Activated CD8-positive, alpha-beta T cell treated with anti-CD3 and anti-CD28 coated beads for 36 hours (primary cell): ENCODE measurements around the gene NBPF11. TPM values are rescaled to one million over a fixed set of nuclear protein-coding genes. Genes with fewer than 3 reads are reported as not detected.
"Not testable (repeated sequence)": the region's sequence is repeated elsewhere in the genome, so short reads cannot be mapped to it uniquely, and the experiment has no call there.

Experiments used
- ATAC-seq: fragments of 200-7000 bp; cut with Tn5 transposase; one replicate; pipeline ENCODE4 v1.10.0; 2021; ENCODE audit warnings: mild to moderate bottlenecking, moderate library complexity
- CTCF ChIA-PET: fragments of 350-600 bp; sonication (Branson Sonifier 250); formaldehyde crosslinking; loops from one replicate; lab custom pipeline; 2021; ENCODE audit warnings: antibody characterized with exemption; lab: Charles Lee
- POLR2A ChIA-PET: fragments of 350-600 bp; sonication (Branson Sonifier 250); formaldehyde crosslinking; loops from one replicate; lab custom pipeline; 2021; ENCODE audit warnings: antibody characterized with exemption; lab: Charles Lee
- DNase-seq: peaks from one replicate; pipeline ENCODE4 v3.0.0-alpha.2; 2020
- H3K27ac Mint-ChIP-seq: one replicate; pipeline ENCODE4 v1.8.0; 2021; ENCODE audit warnings: mild to moderate bottlenecking, mixed read lengths
- H3K27me3 Mint-ChIP-seq: one replicate; pipeline ENCODE4 v1.8.0; 2021; ENCODE audit warnings: mixed read lengths
- H3K36me3 Mint-ChIP-seq: one replicate; pipeline ENCODE4 v1.8.0; 2021; ENCODE audit warnings: low read depth, mixed read lengths
- H3K4me1 Mint-ChIP-seq: one replicate; pipeline ENCODE4 v1.8.0; 2021; ENCODE audit warnings: low read depth, mixed read lengths
- H3K4me3 Mint-ChIP-seq: one replicate; pipeline ENCODE4 v1.8.0; 2021; ENCODE audit warnings: mild to moderate bottlenecking, moderate library complexity, mixed read lengths
- H3K9me3 Mint-ChIP-seq: one replicate; pipeline ENCODE4 v1.8.0; 2021; ENCODE audit warnings: mixed read lengths
- intact Hi-C: fragments of 100-400 bp; cut with micrococcal nuclease; formaldehyde crosslinking; loops from one replicate; pipeline ENCODE4 v1.10.0; 2022
- total RNA-seq, 2 experiments: library from RNA; stranded (reverse); gene quantifications; one replicate each; pipeline ENCODE4 v1.2.3, GENCODE V29; 2021

The NBPF11 gene
- total RNA-seq, 2 experiments from 2014 or later, result 5.6 to 7.2 TPM

- H3K27me3 Mint-ChIP-seq, H3K4me1 Mint-ChIP-seq, H3K27ac Mint-ChIP-seq, POLR2A ChIA-PET, H3K9me3 Mint-ChIP-seq, intact Hi-C loops, H3K36me3 Mint-ChIP-seq, DNase-seq, CTCF ChIA-PET, H3K4me3 Mint-ChIP-seq: not testable (repeated sequence)
- peak; percentile 28 for ATAC-seq
Measured at GRCh38 chr1:148078090-148078489, 74.0 kb downstream of the NBPF11 start.

- DNase-seq, H3K4me3 Mint-ChIP-seq, H3K9me3 Mint-ChIP-seq, intact Hi-C loops, H3K27me3 Mint-ChIP-seq, H3K36me3 Mint-ChIP-seq, H3K27ac Mint-ChIP-seq, POLR2A ChIA-PET, H3K4me1 Mint-ChIP-seq, CTCF ChIA-PET: not testable (repeated sequence)
- peak; percentile 47 for ATAC-seq
Measured at GRCh38 chr1:148077458-148077857, 74.6 kb downstream of the NBPF11 start.

- H3K9me3 Mint-ChIP-seq, intact Hi-C loops, DNase-seq, POLR2A ChIA-PET, H3K4me1 Mint-ChIP-seq, H3K27ac Mint-ChIP-seq, H3K36me3 Mint-ChIP-seq, H3K4me3 Mint-ChIP-seq, H3K27me3 Mint-ChIP-seq, CTCF ChIA-PET: not testable (repeated sequence)
- ATAC-seq, result peak; percentile 65
Measured at GRCh38 chr1:148073392-148073791, 78.7 kb downstream of the NBPF11 start.

GRCh38 chr1:148068606-148069005 is 83.5 kb downstream of the NBPF11 start:
- H3K9me3 Mint-ChIP-seq, POLR2A ChIA-PET, H3K27ac Mint-ChIP-seq, H3K36me3 Mint-ChIP-seq, H3K4me3 Mint-ChIP-seq, DNase-seq, H3K4me1 Mint-ChIP-seq, H3K27me3 Mint-ChIP-seq, CTCF ChIA-PET, ATAC-seq, intact Hi-C loops: not testable (repeated sequence)

GRCh38 chr1:148068201-148068600 is 83.9 kb downstream of the NBPF11 start:
- H3K9me3 Mint-ChIP-seq, CTCF ChIA-PET, DNase-seq, H3K36me3 Mint-ChIP-seq, H3K27ac Mint-ChIP-seq, intact Hi-C loops, H3K27me3 Mint-ChIP-seq, H3K4me3 Mint-ChIP-seq, ATAC-seq, H3K4me1 Mint-ChIP-seq, POLR2A ChIA-PET: not testable (repeated sequence)

GRCh38 chr1:148060294-148060701 is 91.8 kb downstream of the NBPF11 start:
- H3K27ac Mint-ChIP-seq, CTCF ChIA-PET, H3K4me1 Mint-ChIP-seq, DNase-seq, H3K9me3 Mint-ChIP-seq, H3K27me3 Mint-ChIP-seq, intact Hi-C loops, H3K36me3 Mint-ChIP-seq, POLR2A ChIA-PET: not testable (repeated sequence)
- ATAC-seq, result peak; percentile 19
- H3K4me3 Mint-ChIP-seq, result peak overlapping the region; percentile 52

GRCh38 chr1:148057384-148057783 is 94.7 kb downstream of the NBPF11 start:
- H3K27me3 Mint-ChIP-seq, DNase-seq, H3K4me1 Mint-ChIP-seq, intact Hi-C loops, H3K4me3 Mint-ChIP-seq, H3K9me3 Mint-ChIP-seq, POLR2A ChIA-PET, H3K36me3 Mint-ChIP-seq, CTCF ChIA-PET, H3K27ac Mint-ChIP-seq, ATAC-seq: not testable (repeated sequence)

Other genes starting within 250 kb of the NBPF11 start
- not detected for gene GJA8, start 249.5 kb downstream of the NBPF11 start, total RNA-seq
- gene GPR89B, start 223.9 kb downstream of the NBPF11 start, total RNA-seq, result 10 to 100 TPM; 14.4 to 15.7 TPM